NCI-H1105 (cell line): ENCODE data around the gene TFEB.
"Not testable (repeated sequence)": the region's sequence is repeated elsewhere in the genome, so short reads cannot be mapped to it uniquely, and the experiment has no call there.

Experiments used
- DNase-seq: peaks from one replicate; lab custom pipeline; 2025; lab: John Stamatoyannopoulos, UW

The TFEB gene

GRCh38 chr6:41735427-41736185, at the start of gene TFEB:
TSS of gene TFEB (minus strand) at chr6:41735608. CDS start at chr6:41691213, 44,395 bp downstream.
- DNase-seq, result peak; percentile 84

GRCh38 chr6:41784581-41785171, 49.3 kb upstream of the TFEB start:
- DNase-seq, result no peak

- no peak for DNase-seq
These were observed 47.8 kb upstream of the TFEB start for GRCh38 chr6:41783106-41783780.

- no peak for DNase-seq
These were observed 45.9 kb upstream of the TFEB start for GRCh38 chr6:41781366-41781730.

- DNase-seq, result peak; percentile 35
These were observed 45.4 kb upstream of the TFEB start, which contains the start of gene PRICKLE4 for GRCh38 chr6:41780551-41781365. TSS of gene PRICKLE4 (plus strand) at chr6:41780782. CDS start at chr6:41783474, 2,692 bp downstream.

- DNase-seq, result peak; percentile 95
These were observed 44.6 kb upstream of the TFEB start, which contains the start of gene FRS3 for GRCh38 chr6:41779788-41780550. TSS of gene FRS3 (minus strand) at chr6:41779900. CDS start at chr6:41776987, 2,913 bp downstream.

- DNase-seq, result no peak
These were observed 43.9 kb upstream of the TFEB start for GRCh38 chr6:41779336-41779735.

GRCh38 chr6:41778895-41779294, 43.5 kb upstream of the TFEB start:
- no peak for DNase-seq

GRCh38 chr6:41777551-41778285, 42.3 kb upstream of the TFEB start:
- no peak for DNase-seq

- no peak for DNase-seq
These were observed 40.0 kb upstream of the TFEB start for GRCh38 chr6:41775293-41775882.

- no peak for DNase-seq
These were observed 39.4 kb upstream of the TFEB start for GRCh38 chr6:41774841-41775240.

- DNase-seq, result no peak
These were observed 35.9 kb upstream of the TFEB start for GRCh38 chr6:41771058-41771983.

- DNase-seq, result no peak
These were observed 35.1 kb upstream of the TFEB start for GRCh38 chr6:41770381-41771057.

- no peak for DNase-seq
These were observed 34.0 kb upstream of the TFEB start for GRCh38 chr6:41769376-41769775.

- no peak for DNase-seq
These were observed 33.3 kb upstream of the TFEB start for GRCh38 chr6:41768545-41769308.

- DNase-seq, result no peak
These were observed 31.9 kb upstream of the TFEB start for GRCh38 chr6:41767112-41767833.

GRCh38 chr6:41766043-41766664, 30.7 kb upstream of the TFEB start:
- DNase-seq, result not testable (repeated sequence)
